NCI-H1092 (cell line): ENCODE measurements around the gene ASCC2.
"Not testable (repeated sequence)": the region's sequence is repeated elsewhere in the genome, so short reads cannot be mapped to it uniquely, and the experiment has no call there.

Experiments used
- DNase-seq: peaks from one replicate; lab custom pipeline; 2025; lab: John Stamatoyannopoulos, UW

Gene ASCC2

GRCh38 chr22:29855611-29856181 lies 17.6 kb upstream of the ASCC2 start:
- no peak for DNase-seq

DNA sequence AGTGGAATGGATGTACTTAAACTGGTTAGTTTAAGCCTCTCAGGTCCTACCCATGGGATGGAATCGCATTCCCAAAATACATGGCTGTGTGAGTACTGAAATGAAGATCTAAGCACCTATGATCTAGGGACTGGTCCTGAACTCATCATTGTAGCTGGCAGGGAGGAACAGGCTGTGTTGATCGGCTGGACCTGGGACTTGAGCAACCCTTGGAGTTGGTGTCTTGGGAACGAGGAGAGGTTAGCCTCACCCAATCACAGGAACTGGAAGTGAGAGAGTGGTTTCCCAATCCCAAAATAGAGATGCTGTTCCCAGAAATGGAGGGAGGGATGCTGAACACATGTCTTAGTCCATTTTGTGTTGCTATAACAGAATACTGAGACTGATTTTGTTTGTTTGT lies 16.4 kb upstream of the ASCC2 start:
- DNase-seq, result no peak

- no peak for DNase-seq
Observed at GRCh38 chr22:29848111-29848510, 10.0 kb upstream of the ASCC2 start.

DNA sequence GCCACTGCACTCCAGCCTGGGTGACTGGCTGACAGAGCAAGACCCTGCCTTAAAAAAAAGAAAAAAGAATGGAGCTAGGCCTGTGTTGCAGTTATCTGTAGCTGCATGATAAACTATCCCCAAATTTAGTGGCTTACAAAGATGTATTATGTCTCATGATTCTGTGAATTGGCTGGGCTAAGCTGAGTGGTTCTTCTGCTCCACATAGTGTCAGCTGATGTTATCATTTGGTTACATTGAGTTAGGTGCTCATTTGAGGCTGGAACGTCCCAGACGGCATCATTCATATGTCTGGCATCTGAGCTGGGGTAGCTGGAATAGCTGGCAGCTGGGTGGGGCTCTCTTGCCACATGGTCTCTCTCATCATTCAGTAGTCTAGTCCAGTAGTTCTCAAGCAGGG lies 8.2 kb upstream of the ASCC2 start:
- no peak for DNase-seq

- no peak for DNase-seq
Observed at GRCh38 chr22:29842740-29843139, 4.7 kb upstream of the ASCC2 start.

GRCh38 chr22:29842172-29842571 lies 4.1 kb upstream of the ASCC2 start:
- no peak for DNase-seq

- no peak for DNase-seq
Observed at GRCh38 chr22:29840498-29840897, 2.4 kb upstream of the ASCC2 start.

- no peak for DNase-seq
Observed at GRCh38 chr22:29839039-29839438, 965 bp upstream of the ASCC2 start.

DNA sequence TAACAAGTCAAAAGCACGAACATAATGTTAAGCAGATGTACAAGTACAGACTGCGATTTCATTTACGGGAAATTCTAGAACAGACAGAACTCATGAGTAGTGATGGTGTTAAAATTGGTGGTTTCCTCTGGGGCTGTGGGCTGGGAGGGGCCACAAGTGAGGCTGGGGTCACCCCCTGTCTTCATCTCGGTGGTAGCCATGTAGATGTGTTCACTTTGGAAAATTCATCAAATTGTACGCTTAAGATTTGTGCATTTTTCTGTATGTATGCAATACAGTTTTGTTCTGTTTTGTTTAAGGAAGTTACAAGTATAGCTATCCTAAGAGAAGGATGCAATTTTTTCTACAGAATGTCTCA lies 504 bp upstream of the ASCC2 start:
- no peak for DNase-seq

GRCh38 chr22:29836791-29837370 lies 1.2 kb downstream of the ASCC2 start:
- DNase-seq, result not testable (repeated sequence)

DNA sequence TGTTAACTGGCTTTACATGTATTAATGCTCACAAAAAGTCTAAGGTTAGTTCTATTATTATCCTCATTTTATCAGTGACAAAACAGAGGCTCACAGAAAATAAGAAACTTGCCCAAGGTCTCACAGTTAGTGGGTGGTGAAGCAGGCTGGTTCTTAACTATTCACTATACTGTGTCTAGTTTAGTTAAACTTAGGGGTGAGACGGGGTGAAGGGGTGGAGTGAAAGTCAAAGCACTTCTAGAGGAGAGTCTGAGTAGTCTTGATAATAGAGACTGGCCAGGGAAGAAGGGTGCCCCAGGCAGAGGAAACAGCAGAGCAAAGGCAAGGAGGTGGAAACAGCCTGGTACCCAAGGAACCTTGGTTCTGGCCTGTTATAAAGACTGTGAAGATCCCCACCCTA lies 4.0 kb downstream of the ASCC2 start:
- DNase-seq, result no peak

GRCh38 chr22:29833392-29833965 lies 4.6 kb downstream of the ASCC2 start:
- no peak for DNase-seq

- DNase-seq, result no peak
Observed at GRCh38 chr22:29831958-29832357, 6.1 kb downstream of the ASCC2 start.

DNA sequence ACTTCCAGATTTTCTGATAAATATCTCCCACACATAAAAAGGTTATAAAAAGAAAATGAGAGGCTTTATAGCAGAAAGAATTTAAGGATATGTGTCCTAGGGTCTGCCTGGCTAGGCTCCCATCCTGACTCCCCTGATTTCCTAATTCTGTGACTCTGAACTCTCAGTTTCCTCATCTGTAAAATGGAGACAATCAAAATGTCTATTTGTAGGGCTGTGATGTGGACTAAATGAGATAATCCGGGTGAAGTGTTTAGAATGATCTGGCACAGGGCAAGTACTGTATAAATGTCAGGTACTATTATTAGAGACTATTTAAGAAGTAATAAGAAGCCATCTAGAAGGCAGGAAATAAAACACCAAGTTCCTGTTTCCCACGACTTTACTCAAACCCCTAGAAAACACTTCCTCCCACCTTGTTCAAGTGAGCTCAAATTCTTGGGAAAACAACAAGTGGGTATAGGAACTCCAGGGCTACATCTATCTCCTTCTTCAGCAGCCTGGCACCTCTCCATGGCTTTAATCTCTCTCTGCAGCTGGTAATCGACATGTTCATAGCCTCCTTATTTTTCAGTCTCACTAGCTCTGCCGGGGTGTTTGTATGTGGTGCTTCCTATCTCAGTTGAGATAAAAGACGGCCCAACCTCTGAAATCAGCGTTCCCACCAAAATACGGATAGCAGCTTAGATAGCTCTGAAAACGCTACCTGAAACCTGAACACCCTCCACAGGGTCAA lies 6.7 kb downstream of the ASCC2 start:
- no peak for DNase-seq

DNA sequence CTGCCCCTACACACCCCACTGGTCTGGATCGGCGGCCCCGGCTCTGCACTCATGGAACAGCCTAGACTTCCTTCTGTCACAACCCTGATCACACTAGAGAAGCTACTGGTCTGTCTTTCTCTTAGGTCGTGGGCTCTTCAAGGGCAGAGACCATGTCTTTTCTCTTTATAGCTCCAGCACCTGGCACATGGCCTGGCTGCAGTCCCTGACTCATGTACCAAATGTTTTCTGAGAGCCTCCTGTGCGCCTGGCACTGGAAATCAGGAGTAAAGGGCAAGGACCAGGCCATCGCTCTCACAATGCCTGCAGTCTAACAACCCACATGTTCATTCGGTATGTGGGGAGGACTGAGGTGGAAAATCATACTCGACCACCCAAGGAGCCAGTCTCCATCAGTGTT lies 7.5 kb downstream of the ASCC2 start:
- no peak for DNase-seq

DNA sequence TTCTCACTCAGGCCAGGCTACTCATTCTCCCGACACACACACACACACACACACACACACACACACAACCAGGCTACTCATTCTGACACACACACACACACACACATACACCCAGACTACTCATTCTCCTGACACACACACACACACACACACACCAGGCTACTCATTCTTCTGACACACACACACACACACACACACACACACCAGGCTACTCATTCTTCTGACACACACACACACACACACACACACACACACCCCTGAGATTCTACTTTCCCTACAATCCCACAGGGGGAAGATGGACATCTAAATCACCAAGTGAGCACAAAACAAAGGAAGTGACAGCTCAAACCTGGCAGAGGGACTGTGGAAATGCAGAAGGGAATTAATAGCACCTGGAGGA lies 10.3 kb downstream of the ASCC2 start:
- not testable (repeated sequence) for DNase-seq

DNA sequence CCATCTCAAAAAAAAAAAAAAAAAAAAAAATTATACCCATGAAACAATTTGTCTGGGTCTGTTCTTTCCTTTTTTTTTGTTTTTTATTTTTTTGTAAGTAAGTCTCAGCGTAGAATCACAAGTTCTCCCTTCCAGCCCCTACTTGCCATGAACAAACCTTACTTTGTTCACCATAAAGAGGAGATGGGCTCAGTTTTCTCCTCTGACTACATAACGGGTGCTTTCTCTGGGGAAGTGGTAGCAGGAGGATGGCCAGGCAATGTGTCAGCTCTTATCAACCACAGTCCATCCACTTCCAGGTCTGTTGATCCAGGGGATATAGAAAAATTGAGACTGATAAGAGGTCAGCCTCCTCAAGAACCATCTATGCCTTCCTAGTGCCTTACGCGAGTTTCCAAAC lies 11.0 kb downstream of the ASCC2 start:
- DNase-seq, result no peak

- no peak for DNase-seq
Observed at GRCh38 chr22:29825578-29825977, 12.5 kb downstream of the ASCC2 start.

DNA sequence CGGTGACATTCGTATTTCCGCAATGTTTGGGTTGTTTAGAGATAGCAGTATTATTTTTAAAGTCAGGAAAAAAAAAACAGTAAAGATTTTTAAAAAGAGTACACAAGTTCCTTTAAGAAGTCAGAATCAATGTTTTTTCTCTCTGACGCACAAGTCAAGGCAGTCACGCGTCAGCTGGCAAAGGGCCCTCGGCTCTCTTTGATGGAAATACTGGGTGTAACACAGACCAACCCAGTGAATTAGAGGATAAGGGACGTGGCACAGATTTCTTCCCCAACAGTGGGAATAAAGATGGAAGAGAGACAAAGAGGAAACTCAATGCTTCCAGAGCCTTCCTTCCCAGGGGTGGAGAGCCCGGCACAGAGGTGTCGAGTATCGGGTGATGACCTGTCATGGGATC lies 13.4 kb downstream of the ASCC2 start:
- no peak for DNase-seq

GRCh38 chr22:29821291-29822016 lies 16.6 kb downstream of the ASCC2 start:
- no peak for DNase-seq

- DNase-seq, result no peak
Observed at GRCh38 chr22:29820961-29821290, 17.1 kb downstream of the ASCC2 start.

GRCh38 chr22:29819501-29819900 lies 18.6 kb downstream of the ASCC2 start:
- DNase-seq, result no peak

- no peak for DNase-seq
Observed at GRCh38 chr22:29817724-29818123, 20.4 kb downstream of the ASCC2 start.
